H1 (cell line): Measurements from ENCODE around the gene HRH3. TPM values are rescaled to one million over a fixed set of nuclear protein-coding genes. Genes with fewer than 3 reads are reported as not detected.

Experiments
- CTCF ChIA-PET: fragments of 300-600 bp; sonication (Branson Sonifier 250); formaldehyde crosslinking; loops from one replicate; lab custom pipeline; 2021; ENCODE audit not compliant: partially characterized antibody; lab: Charles Lee
- POLR2A ChIA-PET: fragments of 300-600 bp; sonication (Branson Sonifier 250); formaldehyde crosslinking; loops from one replicate; lab custom pipeline; 2021; ENCODE audit warnings: inconsistent platforms; ENCODE audit not compliant: partially characterized antibody; lab: Charles Lee
- DNase-seq, 2 experiments: peaks; one replicate each; pipeline versions ENCODE4 v3.0.0 to v3.0.0-alpha.2; 2010 to 2022; ENCODE audit warnings: low spot score in 2 of 2, low read depth in 1 of 2, mixed read lengths in 1 of 2
- FAIRE-seq: peaks from 2 replicates; lab custom pipeline; 2011; peaks lifted over from hg19 to GRCh38; lab: Jason Lieb, UNC
- H2AFZ ChIP-seq: 2 replicates; pipeline ENCODE4 v1.8.1; 2012; ENCODE audit warnings: low read length, inconsistent platforms
- H2AK5ac ChIP-seq: 2 replicates; pipeline ENCODE4 v1.6.1; 2013; ENCODE audit warnings: low read depth, low read length
- H2BK120ac ChIP-seq: replicated peaks from 2 replicates; pipeline ENCODE3; 2013; ENCODE audit warnings: low read depth, low read length, inconsistent platforms
- H2BK12ac ChIP-seq: 2 replicates; pipeline ENCODE4 v1.6.1; 2013; ENCODE audit warnings: low read depth, low read length
- H2BK15ac ChIP-seq: 2 replicates; pipeline ENCODE4 v1.6.1; 2013; ENCODE audit warnings: low read length
- H2BK20ac ChIP-seq: 2 replicates; pipeline ENCODE4 v1.6.1; 2013; ENCODE audit warnings: low read length
- H2BK5ac ChIP-seq: 2 replicates; pipeline ENCODE4 v1.6.1; 2013; ENCODE audit warnings: low read depth, low read length
- H3K14ac ChIP-seq: 2 replicates; pipeline ENCODE4 v1.6.1; 2013; ENCODE audit warnings: inconsistent platforms; ENCODE audit not compliant: insufficient read length
- H3K18ac ChIP-seq: 2 replicates; pipeline ENCODE4 v1.6.1; 2013; ENCODE audit warnings: low read length; ENCODE audit errors: extremely low read depth
- H3K23ac ChIP-seq: 2 replicates; pipeline ENCODE4 v1.6.1; 2013; ENCODE audit warnings: inconsistent platforms; ENCODE audit not compliant: insufficient read length
- H3K23me2 ChIP-seq: 2 replicates; pipeline ENCODE4 v1.6.1; 2013; ENCODE audit warnings: low read depth, low read length
- H3K27ac ChIP-seq: 2 replicates; pipeline ENCODE4 v1.6.1; 2011; ENCODE audit warnings: low read depth, low read length, inconsistent platforms
- H3K27me3 ChIP-seq, 4 experiments: replicated peaks in 1 of 4; 1 replicate in 1 of 4; 2 replicates in 3 of 4; pipeline versions ENCODE4 v1.6.1 to v1.8.1; 2011 to 2013; ENCODE audit warnings: low read length in 3 of 4, mild to moderate bottlenecking in 3 of 4, inconsistent platforms in 2 of 4, mixed read lengths in 2 of 4, moderate library complexity in 1 of 4; ENCODE audit not compliant: control insufficient read depth in 3 of 4, insufficient read depth in 3 of 4; ENCODE audit errors: extremely low read depth in 1 of 4
- H3K36me3 ChIP-seq, 4 experiments: 2 replicates each; pipeline versions ENCODE4 v1.6.1 to v1.8.1; 2011 to 2013; ENCODE audit warnings: mild to moderate bottlenecking in 4 of 4, low read length in 3 of 4, moderate library complexity in 2 of 4, control low read depth in 1 of 4, inconsistent platforms in 1 of 4; ENCODE audit not compliant: insufficient read depth in 4 of 4, control insufficient read depth in 2 of 4
- H3K4ac ChIP-seq: replicated peaks from 2 replicates; pipeline ENCODE3; 2013; ENCODE audit warnings: low read length, low read depth, mixed read lengths, inconsistent platforms; ENCODE audit not compliant: insufficient read length
- H3K4me1 ChIP-seq, 4 experiments: replicated peaks in 1 of 4; 1 replicate in 1 of 4; 2 replicates in 3 of 4; pipeline versions ENCODE4 v1.6.1 to v1.8.1; 2011 to 2013; ENCODE audit warnings: low read length in 3 of 4, inconsistent platforms in 2 of 4, mixed read lengths in 1 of 4; ENCODE audit not compliant: insufficient read depth in 4 of 4, control insufficient read depth in 3 of 4
- H3K4me2 ChIP-seq, 2 experiments: 2 replicates each; pipeline versions ENCODE4 v1.6.1 to v1.8.1; 2011 to 2013; ENCODE audit warnings: low read depth in 2 of 2, low read length in 2 of 2, control low read depth in 1 of 2, inconsistent platforms in 1 of 2, mild to moderate bottlenecking in 1 of 2; ENCODE audit not compliant: insufficient read depth in 1 of 2
- H3K4me3 ChIP-seq, 4 experiments: fragments of 200-600, 300-600 bp in 1 of 4; sonication (generic), shearing (Covaris generic), sonication (Bioruptor Twin) in 1 of 4; 2 replicates each; pipeline versions ENCODE4 v1.5.1 to v1.8.1; 2011 to 2016; ENCODE audit warnings: low read length in 4 of 4, low read depth in 3 of 4, control low read depth in 2 of 4, inconsistent platforms in 2 of 4, mild to moderate bottlenecking in 2 of 4, mixed read lengths in 1 of 4, moderate library complexity in 1 of 4; ENCODE audit not compliant: insufficient read depth in 2 of 4; ENCODE audit errors: extremely low read depth in 1 of 4
- H3K56ac ChIP-seq: replicated peaks from 2 replicates; pipeline ENCODE3; 2013; ENCODE audit warnings: low read depth, mild to moderate bottlenecking, mixed read lengths, low read length, inconsistent platforms; ENCODE audit not compliant: insufficient read length
- H3K79me1 ChIP-seq: 2 replicates; pipeline ENCODE4 v1.6.1; 2013; ENCODE audit warnings: low read depth, low read length, control low read depth
- H3K79me2 ChIP-seq, 2 experiments: 2 replicates each; pipeline versions ENCODE4 v1.6.1 to v1.8.1; 2012 to 2013; ENCODE audit warnings: low read length in 2 of 2, mild to moderate bottlenecking in 2 of 2, inconsistent platforms in 1 of 2; ENCODE audit not compliant: insufficient read depth in 2 of 2, control insufficient read depth in 1 of 2
- H3K9ac ChIP-seq, 4 experiments: replicated peaks in 1 of 4; 1 replicate in 1 of 4; 2 replicates in 3 of 4; pipeline versions ENCODE4 v1.6.1 to v1.8.1; 2011 to 2013; ENCODE audit warnings: low read depth in 3 of 4, low read length in 3 of 4, control low read depth in 2 of 4, mild to moderate bottlenecking in 2 of 4, moderate library complexity in 2 of 4, inconsistent platforms in 1 of 4; ENCODE audit errors: extremely low read depth in 1 of 4
- H3K9me3 ChIP-seq, 2 experiments: 2 replicates each; pipeline versions ENCODE4 v1.6.1 to v1.8.1; 2012 to 2013; ENCODE audit warnings: mild to moderate bottlenecking in 2 of 2, moderate library complexity in 2 of 2, control low read depth in 1 of 2, inconsistent platforms in 1 of 2, low read depth in 1 of 2, low read length in 1 of 2, mixed read lengths in 1 of 2; ENCODE audit not compliant: insufficient read depth in 2 of 2
- H4K20me1 ChIP-seq, 2 experiments: replicated peaks in 1 of 2; 2 replicates each; pipeline versions ENCODE3 to v1.8.1; 2011 to 2013; ENCODE audit warnings: inconsistent platforms in 2 of 2, low read length in 2 of 2, mild to moderate bottlenecking in 1 of 2; ENCODE audit not compliant: insufficient read depth in 2 of 2, control insufficient read depth in 1 of 2
- H4K5ac ChIP-seq: 2 replicates; pipeline ENCODE4 v1.6.1; 2013; ENCODE audit warnings: low read length, low read depth, mixed read lengths, inconsistent platforms; ENCODE audit not compliant: insufficient read length
- H4K8ac ChIP-seq: 2 replicates; pipeline ENCODE4 v1.8.0; 2013; ENCODE audit warnings: mild to moderate bottlenecking, moderate library complexity, low read length, inconsistent platforms; ENCODE audit not compliant: insufficient read depth; ENCODE audit errors: extremely low read depth
- H4K91ac ChIP-seq: replicated peaks from 2 replicates; pipeline ENCODE3; 2013; ENCODE audit warnings: low read length, mixed read lengths, inconsistent platforms; ENCODE audit not compliant: insufficient read length
- BRCA1 ChIP-seq: IDR thresholded peaks from 2 replicates; pipeline ENCODE4 v1.6.1; 2012; ENCODE audit warnings: low read depth, low read length, improper control_type of control experiment
- CEBPB ChIP-seq: IDR thresholded peaks from 2 replicates; pipeline ENCODE4 v1.6.1; 2012; ENCODE audit warnings: low read depth, low read length
- CHD2 ChIP-seq: IDR thresholded peaks from 2 replicates; pipeline ENCODE4 v1.6.1; 2012; ENCODE audit warnings: low read length, improper control_type of control experiment
- CTBP2 ChIP-seq: IDR thresholded peaks from 2 replicates; pipeline ENCODE4 v1.7.0; 2011; ENCODE audit warnings: borderline replicate concordance, mild to moderate bottlenecking, moderate library complexity, mixed read lengths, low read length; ENCODE audit not compliant: insufficient read depth, insufficient read length
- EP300 ChIP-seq, 2 experiments: IDR thresholded peaks; 1 replicate in 1 of 2; 2 replicates in 1 of 2; pipeline ENCODE4 v1.6.1; 2011 to 2012; ENCODE audit warnings: low read depth in 2 of 2, low read length in 2 of 2, mild to moderate bottlenecking in 2 of 2, borderline replicate concordance in 1 of 2, inconsistent platforms in 1 of 2, moderate library complexity in 1 of 2
- GTF2F1 ChIP-seq: IDR thresholded peaks from 2 replicates; pipeline ENCODE4 v1.6.1; 2012; ENCODE audit warnings: low read depth, low read length, improper control_type of control experiment, borderline replicate concordance
- KDM5A ChIP-seq: fragments of 200-600 bp; IDR thresholded peaks from 2 replicates; pipeline ENCODE4 v1.7.1; 2012; ENCODE audit warnings: mild to moderate bottlenecking, low read length, inconsistent platforms, mixed read lengths
- MAFK ChIP-seq: IDR thresholded peaks from 2 replicates; pipeline ENCODE4 v1.6.1; 2012; ENCODE audit warnings: low read depth, mild to moderate bottlenecking, improper control_type of control experiment, low read length
- RAD21 ChIP-seq, 2 experiments: IDR thresholded peaks in 1 of 2; conservative IDR thresholded peaks in 1 of 2; 2 replicates each; pipeline ENCODE4 v1.6.1; 2011; ENCODE audit warnings: low read depth in 2 of 2, low read length in 2 of 2, improper control_type of control experiment in 1 of 2, inconsistent platforms in 1 of 2, mild to moderate bottlenecking in 1 of 2, moderate library complexity in 1 of 2
- RBBP5 ChIP-seq: IDR thresholded peaks from 2 replicates; pipeline ENCODE4 v1.7.1; 2012; ENCODE audit warnings: low read depth, mild to moderate bottlenecking, inconsistent platforms, low read length, moderate library complexity, borderline replicate concordance
- RFX5 ChIP-seq: IDR thresholded peaks from 2 replicates; pipeline ENCODE4 v1.6.1; 2011; ENCODE audit warnings: low read depth, low read length, improper control_type of control experiment, borderline replicate concordance
- SAP30 ChIP-seq: fragments of 300-600 bp; sonication (generic); IDR thresholded peaks from 2 replicates; pipeline ENCODE4 v1.7.1; 2012; ENCODE audit warnings: low read length, moderate library complexity, mild to moderate bottlenecking, inconsistent platforms; ENCODE audit not compliant: insufficient read depth, insufficient replicate concordance
- SP4 ChIP-seq: IDR thresholded peaks from 2 replicates; pipeline ENCODE4 v1.6.1; 2012; ENCODE audit warnings: low read length, inconsistent platforms
- SRF ChIP-seq: IDR thresholded peaks from 2 replicates; pipeline ENCODE4 v1.6.1; 2011; ENCODE audit warnings: mild to moderate bottlenecking, low read depth, low read length, moderate library complexity
- WGBS, 2 experiments: shearing (Covaris generic) in 1 of 2; methylation state at CpG; one replicate each; pipeline versions ENCODE4 v1.1.6 to v1.1.7; 2013 to 2015; ENCODE audit warnings: low lambda C conversion rate in 2 of 2, mixed read lengths in 2 of 2, inconsistent platforms in 1 of 2, low coverage in 1 of 2, missing lambda C conversion rate in 1 of 2; ENCODE audit not compliant: insufficient replicate concordance in 2 of 2, insufficient coverage in 1 of 2, insufficient read length in 1 of 2; ENCODE audit errors: extremely low coverage in 1 of 2, missing lambda C conversion rate in 1 of 2; 5-methylcytosine and 5-hydroxymethylcytosine counted together
- polyA plus RNA-seq, 7 experiments: library from polyadenylated mRNA; depleted of rRNA in 3 of 7; stranded (reverse) in 5 of 7; unstranded in 2 of 7; fragments of >200 nt in 5 of 7; fragments of 200-250 nt in 2 of 7; gene quantifications; 1 replicate in 5 of 7; 2 replicates in 1 of 7; 4 replicates in 1 of 7; pipeline versions ENCODE4 v1.2.1 to v1.2.3, GENCODE V29; 2011 to 2013; ENCODE audit warnings: missing spikeins in 2 of 7, mixed read lengths in 2 of 7
- total RNA-seq: library from RNA; stranded (reverse); fragmentation: NEBNext Ultra II Directional; extraction: Animal tissue kit (Norgen Biotek cat#: 25700); gene quantifications from 2 replicates; pipeline ENCODE4 v1.2.1, GENCODE V29; 2021

HRH3 gene
- total and polyA plus RNA-seq, 2 of the 8 experiments (the other 6 are each of a cell fraction or from before 2014, with no cell fraction given): 2.0 to 4.5 TPM

- no peak for DNase-seq
- H3K4me1 ChIP-seq: no peaks in the 10 kb centered on the region
- no peak overlapping the region for H2AK5ac ChIP-seq
- no peak overlapping the region for H4K5ac ChIP-seq
- H3K4me2 ChIP-seq: no peak overlapping the region
- H3K27me3 ChIP-seq: no peaks in the 10 kb centered on the region
- no peak overlapping the region for H2BK12ac ChIP-seq
- no peak overlapping the region for H3K27ac ChIP-seq
- H3K14ac ChIP-seq: no peak overlapping the region
- no peak for FAIRE-seq
- no peak overlapping the region for H2BK120ac ChIP-seq
- peaks cover 0 to 2% of the 10 kb centered on the region in 2 experiments for H4K20me1 ChIP-seq
- no peak overlapping the region for H2AFZ ChIP-seq
- H3K9ac ChIP-seq: no peak overlapping the region
- H3K4me3 ChIP-seq: no peak overlapping the region
- no peak overlapping the region for H3K18ac ChIP-seq
- no peak overlapping the region for H3K56ac ChIP-seq
- H2BK5ac ChIP-seq: no peak overlapping the region
- CTCF ChIA-PET: interaction anchor here (2.5 kb wide), 1 partner anchor 12 kb away, joined by 9 read pairs; no protein-coding TSS in a partner anchor
- H3K79me1 ChIP-seq: no peaks in the 10 kb centered on the region
- 89% methylated on average over 9 of the region's 9 CpGs; no CpG with 5 or more reads in 1 of the 2 experiments for WGBS, 2 experiments
- H2BK20ac ChIP-seq: no peak overlapping the region
- no peak overlapping the region for H3K23ac ChIP-seq
- no peak overlapping the region for H4K8ac ChIP-seq
- POLR2A ChIA-PET: interaction anchor here (0.7 kb wide), 1 partner anchor 195 kb away, joined by 3 read pairs; no protein-coding TSS in a partner anchor
- no peaks in the 10 kb centered on the region for H3K23me2 ChIP-seq
- H3K79me2 ChIP-seq: no peaks in the 10 kb centered on the region
- no peak overlapping the region for H3K4ac ChIP-seq
- no peak overlapping the region for H2BK15ac ChIP-seq
- H3K9me3 ChIP-seq: no peaks in the 10 kb centered on the region
- peaks cover 0 to 23% (median 10%) of the 10 kb centered on the region in 4 experiments; a peak in 7 of 8 replicates for H3K36me3 ChIP-seq
- H4K91ac ChIP-seq: no peak overlapping the region
- TF ChIP-seq RAD21 (IDR thresholded peaks at IDR 0.05 in 1 of 2, conservative IDR thresholded peaks at IDR 0.05 in 1 of 2; ENCODE audit: low read depth in 2 of 2, low read length in 2 of 2) (no peak), SAP30 (no peak), CEBPB (no peak), SRF (no peak), CTBP2 (no peak), EP300 (IDR thresholded peaks at IDR 0.05; ENCODE audit: borderline replicate concordance in 1 of 2, low read depth in 2 of 2, low read length in 2 of 2) (no peak), SP4 (no peak), GTF2F1 (no peak), MAFK (no peak), KDM5A (no peak), RFX5 (no peak), RBBP5 (no peak), BRCA1 (no peak), CHD2 (no peak)
Observed at GRCh38 chr20:62197311-62197710, 22.8 kb downstream of the HRH3 start.
